ENCODE results near the gene RGS5. TPM values are rescaled to one million over a fixed set of nuclear protein-coding genes. Genes with fewer than 3 reads are reported as not detected.

RGS5 gene
- total RNA-seq, 6 experiments from 2014 or later, result 2.6 to 13.3 (median 8.2) TPM

GRCh38 chr1:163197022-163197421 is 5.7 kb downstream of the RGS5 start:
- intact Hi-C loops (cut with DNase I), result no loop called here

GRCh38 chr1:163196449-163196787 is 6.3 kb downstream of the RGS5 start:
- no peak for TF ChIP-seq CTCF (IDR thresholded peaks at IDR 0.05)
- no peak for TF ChIP-seq POLR2A (IDR thresholded peaks at IDR 0.05)
- no peak overlapping the region for H3K4me3 ChIP-seq
- H3K27ac ChIP-seq, result no peak overlapping the region

More at GRCh38 chr1:163197022-163197421, 5.7 kb downstream of the RGS5 start:
- no peaks in the 10 kb centered on the region for H3K9me3 ChIP-seq
- no peak overlapping the region for H3K27ac ChIP-seq
- H3K27me3 ChIP-seq, result no peaks in the 10 kb centered on the region
- no peak overlapping the region for H3K4me3 ChIP-seq
- ATAC-seq, result no peak
- DNase-seq, result no peak
- no peaks in the 10 kb centered on the region for H3K36me3 ChIP-seq
- TF ChIP-seq CTCF (IDR thresholded peaks at IDR 0.05) (no peak), POLR2A (IDR thresholded peaks at IDR 0.05) (no peak)
- H3K4me1 ChIP-seq, result no peaks in the 10 kb centered on the region
- 89% methylated on average over 2 of the region's 4 CpGs for WGBS (ENCODE audit: insufficient coverage, low coverage, low lambda C conversion rate, missing lambda C conversion rate)

GRCh38 chr1:163195728-163196448 is 6.8 kb downstream of the RGS5 start:
- intact Hi-C loops (cut with DNase I), result no loop called here
- Histone ChIP-seq H3K4me1 (no peaks in the 10 kb centered on the region), H3K36me3 (no peaks in the 10 kb centered on the region), H3K9me3 (no peaks in the 10 kb centered on the region), H3K27me3 (no peaks in the 10 kb centered on the region), H3K4me3 (no peak overlapping the region), H3K27ac (no peak overlapping the region)
- DNase-seq (no peak), ATAC-seq (peak; percentile 64 to 93 (median 78))
- TF ChIP-seq POLR2A (IDR thresholded peaks at IDR 0.05) (no peak), CTCF (IDR thresholded peaks at IDR 0.05) (no peak)
- WGBS (ENCODE audit: insufficient coverage, low coverage, low lambda C conversion rate, missing lambda C conversion rate), result 23% methylated on average over 5 of the region's 5 CpGs

More at GRCh38 chr1:163196449-163196787, 6.3 kb downstream of the RGS5 start:
- DNase-seq (no peak), ATAC-seq (peak in 2 of 4 donors; percentile 17 to 40)
- H3K4me1 ChIP-seq, result no peaks in the 10 kb centered on the region
- no peaks in the 10 kb centered on the region for H3K27me3 ChIP-seq
- H3K9me3 ChIP-seq, result no peaks in the 10 kb centered on the region
- no peaks in the 10 kb centered on the region for H3K36me3 ChIP-seq
- intact Hi-C loops (cut with DNase I), result no loop called here

GRCh38 chr1:163191301-163191700 is 11.4 kb downstream of the RGS5 start:
- H3K27ac ChIP-seq, result no peak overlapping the region
- no peak for TF ChIP-seq CTCF (IDR thresholded peaks at IDR 0.05)
- TF ChIP-seq POLR2A (IDR thresholded peaks at IDR 0.05), result no peak
- ATAC-seq, result no peak
- no peak overlapping the region for H3K4me3 ChIP-seq
- intact Hi-C loops (cut with DNase I), result no loop called here
- no peaks in the 10 kb centered on the region for H3K4me1 ChIP-seq
- no peaks in the 10 kb centered on the region for H3K27me3 ChIP-seq
- H3K9me3 ChIP-seq, result no peaks in the 10 kb centered on the region
- no peak for DNase-seq
- WGBS (ENCODE audit: insufficient coverage, low coverage, low lambda C conversion rate, missing lambda C conversion rate), result 69% methylated on average over 1 of the region's 1 CpG
- H3K36me3 ChIP-seq, result no peaks in the 10 kb centered on the region

Data from right lobe of liver (tissue), 6 donors.